Keratinocyte (primary cell): ENCODE results near the gene GTF3C1. TPM values are rescaled to one million over a fixed set of nuclear protein-coding genes. Genes with fewer than 3 reads are reported as not detected.

ENCODE experiments used
- DNase-seq: peaks from one replicate; pipeline ENCODE4 v3.0.0-alpha.2; 2011; ENCODE audit warnings: low read depth, missing footprints, low spot score
- FAIRE-seq: peaks from 2 replicates; lab custom pipeline; 2011; peaks lifted over from hg19 to GRCh38; lab: Jason Lieb, UNC
- H2AFZ ChIP-seq: 2 replicates; pipeline ENCODE4 v1.6.0; 2012; ENCODE audit warnings: low read length, control low read depth, inconsistent platforms; ENCODE audit not compliant: control insufficient read depth
- H3K27ac ChIP-seq: 2 replicates; pipeline ENCODE4 v1.5.1; 2011; ENCODE audit warnings: low read length; ENCODE audit not compliant: control insufficient read depth, insufficient read depth
- H3K27me3 ChIP-seq: 3 replicates; pipeline ENCODE4 v1.6.0; 2011; ENCODE audit warnings: low read length; ENCODE audit not compliant: control insufficient read depth, insufficient read depth; ENCODE audit errors: extremely low read depth
- H3K36me3 ChIP-seq, 2 experiments: 2 replicates in 1 of 2; 3 replicates in 1 of 2; pipeline ENCODE4 v1.5.1; 2011; ENCODE audit warnings: low read length in 2 of 2, mild to moderate bottlenecking in 1 of 2; ENCODE audit not compliant: control insufficient read depth in 2 of 2, insufficient read depth in 2 of 2; ENCODE audit errors: extremely low read depth in 1 of 2
- H3K4me1 ChIP-seq: 3 replicates; pipeline ENCODE4 v1.5.1; 2011; ENCODE audit warnings: low read length; ENCODE audit not compliant: control insufficient read depth, insufficient read depth; ENCODE audit errors: extremely low read depth
- H3K4me2 ChIP-seq: 3 replicates; pipeline ENCODE4 v1.6.0; 2011; ENCODE audit warnings: low read depth, low read length; ENCODE audit not compliant: control insufficient read depth, insufficient read depth; ENCODE audit errors: extremely low read depth
- H3K4me3 ChIP-seq, 3 experiments: fragments of 200-600 bp in 1 of 3; sonication (generic) in 1 of 3; 2 replicates in 2 of 3; 3 replicates in 1 of 3; pipeline ENCODE4 v1.5.1; 2011 to 2016; ENCODE audit warnings: low read length in 3 of 3, mild to moderate bottlenecking in 3 of 3, control low read depth in 2 of 3, inconsistent platforms in 1 of 3, low read depth in 1 of 3, mixed read lengths in 1 of 3, mixed run types in 1 of 3, moderate library complexity in 1 of 3; ENCODE audit not compliant: control insufficient read depth in 2 of 3, insufficient read depth in 2 of 3; ENCODE audit errors: extremely low read depth in 1 of 3
- H3K79me2 ChIP-seq: 2 replicates; pipeline ENCODE4 v1.6.0; 2012; ENCODE audit warnings: low read length; ENCODE audit not compliant: control insufficient read depth, insufficient read depth
- H3K9ac ChIP-seq: 3 replicates; pipeline ENCODE4 v1.6.0; 2011; ENCODE audit warnings: low read length; ENCODE audit not compliant: control insufficient read depth, insufficient read depth; ENCODE audit errors: extremely low read depth
- H3K9me1 ChIP-seq: 3 replicates; pipeline ENCODE4 v1.6.0; 2011; ENCODE audit warnings: low read length; ENCODE audit not compliant: control insufficient read depth, insufficient read depth; ENCODE audit errors: extremely low read depth
- H3K9me3 ChIP-seq: 2 replicates; pipeline ENCODE4 v1.5.1; 2012; ENCODE audit warnings: low read depth, low read length; ENCODE audit not compliant: control insufficient read depth
- H4K20me1 ChIP-seq: 3 replicates; pipeline ENCODE4 v1.6.0; 2011; ENCODE audit warnings: low read length; ENCODE audit not compliant: control insufficient read depth, insufficient read depth; ENCODE audit errors: extremely low read depth
- CTCF ChIP-seq, 3 experiments: IDR thresholded peaks in 1 of 3; conservative IDR thresholded peaks in 1 of 3; optimal IDR thresholded peaks in 1 of 3; 2 replicates in 2 of 3; 3 replicates in 1 of 3; pipeline versions ENCODE3 to v1.5.1; 2011; ENCODE audit warnings: low read length in 3 of 3, mild to moderate bottlenecking in 3 of 3, moderate library complexity in 2 of 3, control low read depth in 1 of 3, inconsistent platforms in 1 of 3; ENCODE audit not compliant: insufficient read depth in 2 of 3; ENCODE audit errors: extremely low read depth in 1 of 3
- EZH2 ChIP-seq: IDR thresholded peaks from one replicate; pipeline ENCODE4 v1.6.1; 2012; ENCODE audit warnings: inconsistent platforms, mild to moderate bottlenecking, low read length, moderate library complexity
- dilution Hi-C: fragments of 300-500 bp; cut with MboI; formaldehyde crosslinking; loops from one replicate; pipeline ENCODE4 v1.7.0; 2020; ENCODE audit warnings: low sequenced_read_pairs; ENCODE audit not compliant: extremely low pct_ligation_motif_present
- polyA plus RNA-seq, 5 experiments: library from polyadenylated mRNA; depleted of rRNA in 3 of 5; stranded (reverse) in 3 of 5; stranded (forward) in 1 of 5; unstranded in 1 of 5; fragments of >200 nt; gene quantifications; 1 replicate in 1 of 5; 2 replicates in 3 of 5; 3 replicates in 1 of 5; pipeline versions ENCODE4 v1.2.1 to v1.2.3, GENCODE V29; 2011 to 2012; ENCODE audit warnings: missing spikeins in 2 of 5, low read depth in 1 of 5, low replicate concordance in 1 of 5

The GTF3C1 gene
- polyA plus RNA-seq, 1 donor (not counting 4 experiments of a cell fraction or from before 2014, with no cell fraction given) = 23.5 TPM

GRCh38 chr16:27429981-27430441, 119.7 kb downstream of the GTF3C1 start:
- H3K27me3 ChIP-seq = no peaks in the 10 kb centered on the region
- dilution Hi-C loops = no loop called here
- no peaks in the 10 kb centered on the region for H4K20me1 ChIP-seq
- H3K36me3 ChIP-seq = no peaks in the 10 kb centered on the region
- H3K9me1 ChIP-seq = no peaks in the 10 kb centered on the region
- FAIRE-seq (no peak), DNase-seq (no peak)
- H3K4me2 ChIP-seq = no peak overlapping the region
- H3K4me3 ChIP-seq = no peak overlapping the region
- no peak overlapping the region for H3K9ac ChIP-seq
- no peak overlapping the region for H3K27ac ChIP-seq
- TF ChIP-seq EZH2 (no peak), CTCF (optimal IDR thresholded peaks at IDR 0.05 in 1 of 3, IDR thresholded peaks at IDR 0.05 in 1 of 3, conservative IDR thresholded peaks at IDR 0.05 in 1 of 3; ENCODE audit: extremely low read depth in 1 of 3, insufficient read depth in 2 of 3, low read length in 3 of 3) (no peak)
- H3K4me1 ChIP-seq = peaks cover 23% of the 10 kb centered on the region
- H3K9me3 ChIP-seq = peaks cover 3% of the 10 kb centered on the region
- H2AFZ ChIP-seq = no peak overlapping the region
- no peaks in the 10 kb centered on the region for H3K79me2 ChIP-seq

GRCh38 chr16:27429330-27429871, 120.3 kb downstream of the GTF3C1 start:
- Histone ChIP-seq H3K9ac (no peak overlapping the region), H4K20me1 (no peaks in the 10 kb centered on the region), H3K4me1 (peaks cover 23% of the 10 kb centered on the region), H3K27me3 (no peaks in the 10 kb centered on the region), H3K27ac (no peak overlapping the region), H3K4me3 (no peak overlapping the region), H3K36me3 (no peaks in the 10 kb centered on the region), H2AFZ (no peak overlapping the region), H3K9me1 (no peaks in the 10 kb centered on the region), H3K4me2 (no peak overlapping the region), H3K79me2 (no peaks in the 10 kb centered on the region), H3K9me3 (peaks cover 3% of the 10 kb centered on the region)
- DNase-seq (no peak), FAIRE-seq (no peak)
- no peak for TF ChIP-seq CTCF (optimal IDR thresholded peaks at IDR 0.05 in 1 of 3, IDR thresholded peaks at IDR 0.05 in 1 of 3, conservative IDR thresholded peaks at IDR 0.05 in 1 of 3; ENCODE audit: extremely low read depth in 1 of 3, insufficient read depth in 2 of 3, low read length in 3 of 3)
- dilution Hi-C loops = no loop called here
